ENCODE measurements around the gene OTX2. TPM values are rescaled to one million over a fixed set of nuclear protein-coding genes. Genes with fewer than 3 reads are reported as not detected.

OTX2 gene
- total and polyA plus RNA-seq, 12 donors: not detected

- ATAC-seq (no peak), DNase-seq (no peak)
- Histone ChIP-seq H3K36me3 (no peaks in the 10 kb centered on the region), H3K27me3 (peaks cover 0 to 54% (median 11%) of the 10 kb centered on the region in 7 donors), H3K4me3 (no peak overlapping the region), H3K27ac (no peak overlapping the region), H3K9me3 (no peaks in the 10 kb centered on the region), H3K4me1 (no peaks in the 10 kb centered on the region)
- 33 to 39% methylated on average over 2 of the region's 2 CpGs for WGBS, 2 donors
- intact Hi-C loops (cut with DNase I): no loop called here
- TF ChIP-seq CTCF (IDR thresholded peaks at IDR 0.05): no peak
Measured at GRCh38 chr14:56751471-56751870, 58.8 kb downstream of the OTX2 start.

Other genes starting within 250 kb of the OTX2 start
- gene TMEM260, start 230.7 kb downstream of the OTX2 start, total RNA-seq: 10 to 100 TPM in 1 of 10 donors, 1 to 10 TPM in 9; 4.7 to 10.1 (median 5.2) TPM
- gene TMEM260, start 230.7 kb downstream of the OTX2 start, polyA plus RNA-seq: 1 to 10 TPM; 2.5 to 8.6 TPM